Upper lobe of right lung (tissue), 1 donor: ENCODE measurements around the gene GOLGA1. TPM values are rescaled to one million over a fixed set of nuclear protein-coding genes. Genes with fewer than 3 reads are reported as not detected.
"Not testable (repeated sequence)": the region's sequence is repeated elsewhere in the genome, so short reads cannot be mapped to it uniquely, and the experiment has no call there.

ENCODE experiments used
- ATAC-seq: fragments of 200-7000 bp; cut with Tn5 transposase; one replicate; pipeline ENCODE4 v1.9.1; 2020; ENCODE audit warnings: mild to moderate bottlenecking, moderate library complexity
- DNase-seq: peaks from one replicate; pipeline ENCODE4 v3.0.0-alpha.2; 2020
- H3K27ac ChIP-seq: fragments of 200-600 bp; one replicate; pipeline ENCODE4 v1.8.0; 2022
- H3K27me3 ChIP-seq: fragments of 200-600 bp; one replicate; pipeline ENCODE4 v1.8.0; 2022; ENCODE audit warnings: mild to moderate bottlenecking
- H3K36me3 ChIP-seq: fragments of 200-600 bp; one replicate; pipeline ENCODE4 v1.8.0; 2022
- H3K4me1 ChIP-seq: fragments of 200-600 bp; one replicate; pipeline ENCODE4 v1.8.0; 2022
- H3K4me3 ChIP-seq: fragments of 200-600 bp; one replicate; pipeline ENCODE4 v1.8.0; 2022; ENCODE audit warnings: mild to moderate bottlenecking
- H3K9me3 ChIP-seq: fragments of 200-600 bp; one replicate; pipeline ENCODE4 v1.8.0; 2022
- intact Hi-C: fragments of 100-400 bp; cut with DNase I; formaldehyde crosslinking; loops from one replicate; pipeline ENCODE4 v1.11.0; 2022
- total RNA-seq: library from RNA; stranded (reverse); fragmentation: NEBNext Ultra II Directional; extraction: Animal tissue kit (Norgen Biotek cat#: 25700); gene quantifications from one replicate; pipeline ENCODE4 v1.2.1, GENCODE V29; 2021
- TF ChIP-seq, protein P1 (sequence below): fragments of 200-600 bp; IDR thresholded peaks from one replicate; pipeline ENCODE4 v1.8.0; 2022; ENCODE audit warnings: antibody characterized with exemption
- donor health status: DM: no; HTN: yes; CAD: no; lungs with severe emphysema.

The GOLGA1 gene
- total RNA-seq, 1 donor from 2014 or later: 17.9 TPM

GRCh38 chr9:124843456-124844034 lies 97.3 kb downstream of the GOLGA1 start:
- no peaks in the 10 kb centered on the region for H3K27me3 ChIP-seq
- intact Hi-C loops: no loop called here
- TF ChIP-seq, protein P1, sequence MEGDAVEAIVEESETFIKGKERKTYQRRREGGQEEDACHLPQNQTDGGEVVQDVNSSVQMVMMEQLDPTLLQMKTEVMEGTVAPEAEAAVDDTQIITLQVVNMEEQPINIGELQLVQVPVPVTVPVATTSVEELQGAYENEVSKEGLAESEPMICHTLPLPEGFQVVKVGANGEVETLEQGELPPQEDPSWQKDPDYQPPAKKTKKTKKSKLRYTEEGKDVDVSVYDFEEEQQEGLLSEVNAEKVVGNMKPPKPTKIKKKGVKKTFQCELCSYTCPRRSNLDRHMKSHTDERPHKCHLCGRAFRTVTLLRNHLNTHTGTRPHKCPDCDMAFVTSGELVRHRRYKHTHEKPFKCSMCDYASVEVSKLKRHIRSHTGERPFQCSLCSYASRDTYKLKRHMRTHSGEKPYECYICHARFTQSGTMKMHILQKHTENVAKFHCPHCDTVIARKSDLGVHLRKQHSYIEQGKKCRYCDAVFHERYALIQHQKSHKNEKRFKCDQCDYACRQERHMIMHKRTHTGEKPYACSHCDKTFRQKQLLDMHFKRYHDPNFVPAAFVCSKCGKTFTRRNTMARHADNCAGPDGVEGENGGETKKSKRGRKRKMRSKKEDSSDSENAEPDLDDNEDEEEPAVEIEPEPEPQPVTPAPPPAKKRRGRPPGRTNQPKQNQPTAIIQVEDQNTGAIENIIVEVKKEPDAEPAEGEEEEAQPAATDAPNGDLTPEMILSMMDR: no peak
- no peaks in the 10 kb centered on the region for H3K9me3 ChIP-seq
- no peaks in the 10 kb centered on the region for H3K4me1 ChIP-seq
- H3K36me3 ChIP-seq: no peaks in the 10 kb centered on the region
- no peak overlapping the region for H3K27ac ChIP-seq
- H3K4me3 ChIP-seq: no peak overlapping the region
- DNase-seq (no peak), ATAC-seq (no peak)

- ATAC-seq (no peak), DNase-seq (no peak)
- H3K27me3 ChIP-seq: no peaks in the 10 kb centered on the region
- H3K36me3 ChIP-seq: no peaks in the 10 kb centered on the region
- intact Hi-C loops: no loop called here
- H3K4me1 ChIP-seq: no peaks in the 10 kb centered on the region
- H3K9me3 ChIP-seq: no peaks in the 10 kb centered on the region
- TF ChIP-seq, protein P1: no peak
- no peak overlapping the region for H3K27ac ChIP-seq
- no peak overlapping the region for H3K4me3 ChIP-seq
Observed at GRCh38 chr9:124841075-124841821, 99.6 kb downstream of the GOLGA1 start.

- Histone ChIP-seq H3K4me3 (no peak overlapping the region), H3K27ac (no peak overlapping the region), H3K36me3 (no peaks in the 10 kb centered on the region), H3K4me1 (peaks cover 2% of the 10 kb centered on the region), H3K9me3 (no peaks in the 10 kb centered on the region), H3K27me3 (no peaks in the 10 kb centered on the region)
- TF ChIP-seq, protein P1: no peak
- ATAC-seq (peak; percentile 9), DNase-seq (no peak)
- intact Hi-C loops: no loop called here
Observed at GRCh38 chr9:124840300-124840833, 100.5 kb downstream of the GOLGA1 start.

DNA sequence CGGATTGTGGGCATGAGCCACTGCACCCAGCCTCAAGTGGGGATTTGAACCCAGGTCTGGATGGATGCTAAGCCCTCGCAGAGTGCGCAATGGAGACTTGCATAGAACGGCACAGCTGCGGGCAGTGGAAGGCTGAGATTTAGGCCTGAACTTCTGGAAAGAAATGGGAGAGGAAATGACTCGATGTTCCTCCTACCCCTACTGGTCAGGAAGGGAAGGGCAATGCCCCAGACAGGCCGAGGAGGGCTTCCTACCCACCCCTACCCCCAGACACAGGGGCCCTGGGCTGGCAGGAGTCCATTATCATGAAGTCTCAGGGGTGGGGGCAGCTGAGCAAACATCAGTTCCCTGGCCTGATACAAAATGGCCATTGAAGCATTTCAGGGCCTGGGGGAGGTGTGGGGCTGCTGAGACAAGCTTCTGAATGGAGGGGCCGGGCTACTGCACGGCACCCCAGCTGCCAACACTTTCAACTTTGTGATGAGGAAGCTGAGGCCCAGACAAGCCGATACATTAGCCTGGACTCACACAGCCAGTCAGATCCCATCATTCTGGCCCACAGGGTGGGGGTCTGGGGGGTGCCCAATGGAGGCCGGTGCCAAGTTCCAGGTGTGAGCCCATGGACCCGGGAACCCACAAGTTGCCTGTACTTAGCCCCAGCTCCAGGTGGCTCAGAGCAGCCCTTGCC lies 101.1 kb downstream of the GOLGA1 start:
- Histone ChIP-seq H3K9me3 (no peaks in the 10 kb centered on the region), H3K27ac (no peak overlapping the region), H3K4me3 (no peak overlapping the region), H3K36me3 (no peaks in the 10 kb centered on the region), H3K27me3 (no peaks in the 10 kb centered on the region), H3K4me1 (peaks cover 8% of the 10 kb centered on the region)
- intact Hi-C loops: no loop called here
- TF ChIP-seq, protein P1: peak; percentile 51
- DNase-seq (no peak), ATAC-seq (peak; percentile 61)

DNA sequence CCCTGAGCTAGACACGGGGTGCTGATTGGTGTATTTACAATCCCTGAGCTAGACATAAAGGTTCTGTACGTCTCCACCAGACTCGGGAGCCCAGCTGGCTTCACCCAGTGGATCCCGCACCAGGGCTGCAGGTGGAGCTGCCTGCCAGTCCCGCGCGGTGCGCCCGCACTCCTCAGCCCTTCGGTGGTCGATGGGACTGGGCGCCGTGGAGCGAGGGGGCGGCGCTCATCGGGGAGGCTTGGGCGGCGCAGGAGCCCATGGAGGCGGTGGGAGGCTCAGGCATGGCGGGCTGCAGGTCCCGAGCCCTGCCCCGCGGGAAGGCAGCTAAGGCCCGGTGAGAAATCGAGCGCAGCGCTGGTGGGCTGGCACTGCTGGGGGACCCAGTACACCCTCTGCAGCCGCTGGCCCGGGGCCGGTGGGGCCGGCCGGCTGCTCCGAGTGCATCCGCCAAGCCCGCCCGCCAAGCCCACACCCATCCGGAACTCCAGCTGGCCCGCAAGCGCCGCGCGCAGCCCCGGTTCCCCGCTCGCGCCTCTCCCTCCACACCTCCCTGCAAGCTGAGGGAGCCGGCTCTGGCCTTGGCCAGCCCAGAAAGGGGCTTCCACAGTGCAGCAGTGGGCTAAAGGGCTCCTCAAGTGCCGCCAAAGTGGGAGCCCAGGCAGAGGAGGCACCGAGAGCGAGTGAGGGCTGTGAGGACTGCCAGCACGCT lies 102.2 kb downstream of the GOLGA1 start:
- ATAC-seq, H3K9me3 ChIP-seq, H3K27me3 ChIP-seq, H3K27ac ChIP-seq, H3K36me3 ChIP-seq, intact Hi-C loops, H3K4me3 ChIP-seq, H3K4me1 ChIP-seq, DNase-seq: not testable (repeated sequence)

GRCh38 chr9:124838132-124838531 lies 102.8 kb downstream of the GOLGA1 start:
- H3K36me3 ChIP-seq, H3K27me3 ChIP-seq, H3K9me3 ChIP-seq, DNase-seq, H3K4me3 ChIP-seq, H3K4me1 ChIP-seq, H3K27ac ChIP-seq, intact Hi-C loops, ATAC-seq: not testable (repeated sequence)
